ENCODE measurements around the gene CMTM5.

Gene CMTM5

GRCh38 chr14:23376482-23377197 is at the start of gene CMTM5:
TSS of gene CMTM5 (plus strand) at chr14:23377046. CDS start at chr14:23377252, 206 bp downstream.
- Histone ChIP-seq H3K4me1 (ENCODE audit: control insufficient read depth in 5 of 5, insufficient read depth in 5 of 5, low read length in 5 of 5) (peaks cover 0 to 7% (median 0%) of the 10 kb centered on the region in 5 donors), H3K36me3 (ENCODE audit: control insufficient read depth in 5 of 5, insufficient read depth in 5 of 5, low read length in 5 of 5) (no peaks in the 10 kb centered on the region), H3K27me3 (ENCODE audit: control insufficient read depth in 5 of 5, insufficient read depth in 4 of 5, low read length in 5 of 5) (peaks cover 19 to 28% (median 23%) of the 10 kb centered on the region in 5 donors), H3K9me3 (ENCODE audit: control insufficient read depth in 5 of 5, low read length in 5 of 5) (no peaks in the 10 kb centered on the region), H3K9ac (ENCODE audit: low read length in 5 of 5) (no peak within 1 kb of the TSS), H3K27ac (ENCODE audit: low read depth, low read length) (no peak within 1 kb of the TSS), H3K4me3 (ENCODE audit: low read depth in 1 of 5, low read length in 5 of 5) (peak within 1 kb of the TSS in 2 of 5 donors; percentile 6 to 9)

- no peak overlapping the region for H3K9ac ChIP-seq (ENCODE audit: low read length in 5 of 5)
- no peaks in the 10 kb centered on the region for H3K27me3 ChIP-seq (ENCODE audit: control insufficient read depth in 5 of 5, insufficient read depth in 4 of 5, low read length in 5 of 5)
- H3K9me3 ChIP-seq (ENCODE audit: control insufficient read depth in 5 of 5, low read length in 5 of 5): no peaks in the 10 kb centered on the region
- H3K36me3 ChIP-seq (ENCODE audit: control insufficient read depth in 5 of 5, insufficient read depth in 5 of 5, low read length in 5 of 5): peaks cover 15 to 26% (median 21%) of the 10 kb centered on the region in 5 donors
- H3K27ac ChIP-seq (ENCODE audit: low read depth, low read length): no peak overlapping the region
- peaks cover 0 to 6% (median 4%) of the 10 kb centered on the region in 5 donors for H3K4me1 ChIP-seq (ENCODE audit: control insufficient read depth in 5 of 5, insufficient read depth in 5 of 5, low read length in 5 of 5)
- H3K4me3 ChIP-seq (ENCODE audit: low read depth in 1 of 5, low read length in 5 of 5): no peak overlapping the region
These were observed 48.7 kb upstream of the CMTM5 start for GRCh38 chr14:23327947-23328744.

GRCh38 chr14:23335623-23336022 is 41.2 kb upstream of the CMTM5 start:
- Histone ChIP-seq H3K27me3 (ENCODE audit: control insufficient read depth in 5 of 5, insufficient read depth in 4 of 5, low read length in 5 of 5) (peaks cover 0 to 3% (median 0%) of the 10 kb centered on the region in 5 donors), H3K36me3 (ENCODE audit: control insufficient read depth in 5 of 5, insufficient read depth in 5 of 5, low read length in 5 of 5) (no peaks in the 10 kb centered on the region), H3K4me3 (ENCODE audit: low read depth in 1 of 5, low read length in 5 of 5) (no peak overlapping the region), H3K4me1 (ENCODE audit: control insufficient read depth in 5 of 5, insufficient read depth in 5 of 5, low read length in 5 of 5) (no peaks in the 10 kb centered on the region), H3K27ac (ENCODE audit: low read depth, low read length) (no peak overlapping the region), H3K9me3 (ENCODE audit: control insufficient read depth in 5 of 5, low read length in 5 of 5) (no peaks in the 10 kb centered on the region), H3K9ac (ENCODE audit: low read length in 5 of 5) (no peak overlapping the region)

GRCh38 chr14:23339506-23340268 is 37.2 kb upstream of the CMTM5 start:
- no peaks in the 10 kb centered on the region for H3K4me1 ChIP-seq (ENCODE audit: control insufficient read depth in 5 of 5, insufficient read depth in 5 of 5, low read length in 5 of 5)
- no peak overlapping the region for H3K27ac ChIP-seq (ENCODE audit: low read depth, low read length)
- H3K9ac ChIP-seq (ENCODE audit: low read length in 5 of 5): no peak overlapping the region
- H3K4me3 ChIP-seq (ENCODE audit: low read depth in 1 of 5, low read length in 5 of 5): no peak overlapping the region
- H3K27me3 ChIP-seq (ENCODE audit: control insufficient read depth in 5 of 5, insufficient read depth in 4 of 5, low read length in 5 of 5): peaks cover 0 to 1% (median 0%) of the 10 kb centered on the region in 5 donors
- no peaks in the 10 kb centered on the region for H3K9me3 ChIP-seq (ENCODE audit: control insufficient read depth in 5 of 5, low read length in 5 of 5)
- no peaks in the 10 kb centered on the region for H3K36me3 ChIP-seq (ENCODE audit: control insufficient read depth in 5 of 5, insufficient read depth in 5 of 5, low read length in 5 of 5)

- H3K4me1 ChIP-seq (ENCODE audit: control insufficient read depth in 5 of 5, insufficient read depth in 5 of 5, low read length in 5 of 5): no peaks in the 10 kb centered on the region
- H3K9me3 ChIP-seq (ENCODE audit: control insufficient read depth in 5 of 5, low read length in 5 of 5): no peaks in the 10 kb centered on the region
- H3K4me3 ChIP-seq (ENCODE audit: low read depth in 1 of 5, low read length in 5 of 5): no peak overlapping the region
- H3K27ac ChIP-seq (ENCODE audit: low read depth, low read length): no peak overlapping the region
- no peak overlapping the region for H3K9ac ChIP-seq (ENCODE audit: low read length in 5 of 5)
- H3K27me3 ChIP-seq (ENCODE audit: control insufficient read depth in 5 of 5, insufficient read depth in 4 of 5, low read length in 5 of 5): peaks cover 0 to 3% (median 0%) of the 10 kb centered on the region in 5 donors
- no peaks in the 10 kb centered on the region for H3K36me3 ChIP-seq (ENCODE audit: control insufficient read depth in 5 of 5, insufficient read depth in 5 of 5, low read length in 5 of 5)
These were observed 32.4 kb upstream of the CMTM5 start for GRCh38 chr14:23344481-23344880.

- H3K4me1 ChIP-seq (ENCODE audit: control insufficient read depth in 5 of 5, insufficient read depth in 5 of 5, low read length in 5 of 5): no peaks in the 10 kb centered on the region
- H3K9me3 ChIP-seq (ENCODE audit: control insufficient read depth in 5 of 5, low read length in 5 of 5): no peaks in the 10 kb centered on the region
- H3K27me3 ChIP-seq (ENCODE audit: control insufficient read depth in 5 of 5, insufficient read depth in 4 of 5, low read length in 5 of 5): peaks cover 0 to 7% (median 0%) of the 10 kb centered on the region in 5 donors
- H3K36me3 ChIP-seq (ENCODE audit: control insufficient read depth in 5 of 5, insufficient read depth in 5 of 5, low read length in 5 of 5): no peaks in the 10 kb centered on the region
- no peak overlapping the region for H3K27ac ChIP-seq (ENCODE audit: low read depth, low read length)
- no peak overlapping the region for H3K9ac ChIP-seq (ENCODE audit: low read length in 5 of 5)
- no peak overlapping the region for H3K4me3 ChIP-seq (ENCODE audit: low read depth in 1 of 5, low read length in 5 of 5)
These were observed 30.7 kb upstream of the CMTM5 start for GRCh38 chr14:23345987-23346692.

GRCh38 chr14:23346693-23347405 is 30.0 kb upstream of the CMTM5 start:
- no peaks in the 10 kb centered on the region for H3K36me3 ChIP-seq (ENCODE audit: control insufficient read depth in 5 of 5, insufficient read depth in 5 of 5, low read length in 5 of 5)
- peaks cover 2 to 14% (median 6%) of the 10 kb centered on the region in 5 donors for H3K27me3 ChIP-seq (ENCODE audit: control insufficient read depth in 5 of 5, insufficient read depth in 4 of 5, low read length in 5 of 5)
- no peak overlapping the region for H3K9ac ChIP-seq (ENCODE audit: low read length in 5 of 5)
- H3K27ac ChIP-seq (ENCODE audit: low read depth, low read length): no peak overlapping the region
- H3K9me3 ChIP-seq (ENCODE audit: control insufficient read depth in 5 of 5, low read length in 5 of 5): no peaks in the 10 kb centered on the region
- H3K4me3 ChIP-seq (ENCODE audit: low read depth in 1 of 5, low read length in 5 of 5): no peak overlapping the region
- peaks cover 0 to 4% (median 3%) of the 10 kb centered on the region in 5 donors for H3K4me1 ChIP-seq (ENCODE audit: control insufficient read depth in 5 of 5, insufficient read depth in 5 of 5, low read length in 5 of 5)

GRCh38 chr14:23347406-23348296 is 29.2 kb upstream of the CMTM5 start:
- Histone ChIP-seq H3K27me3 (ENCODE audit: control insufficient read depth in 5 of 5, insufficient read depth in 4 of 5, low read length in 5 of 5) (peaks cover 2 to 20% (median 10%) of the 10 kb centered on the region in 5 donors), H3K4me1 (ENCODE audit: control insufficient read depth in 5 of 5, insufficient read depth in 5 of 5, low read length in 5 of 5) (peaks cover 0 to 12% (median 11%) of the 10 kb centered on the region in 5 donors), H3K36me3 (ENCODE audit: control insufficient read depth in 5 of 5, insufficient read depth in 5 of 5, low read length in 5 of 5) (no peaks in the 10 kb centered on the region), H3K4me3 (ENCODE audit: low read depth in 1 of 5, low read length in 5 of 5) (no peak overlapping the region), H3K9ac (ENCODE audit: low read length in 5 of 5) (no peak overlapping the region), H3K9me3 (ENCODE audit: control insufficient read depth in 5 of 5, low read length in 5 of 5) (no peaks in the 10 kb centered on the region), H3K27ac (ENCODE audit: low read depth, low read length) (no peak overlapping the region)

All from subcutaneous abdominal adipose tissue (tissue), 5 donors.